GM23338 (cell line): ENCODE results near the gene STRA6. TPM values are rescaled to one million over a fixed set of nuclear protein-coding genes. Genes with fewer than 3 reads are reported as not detected.

Experiments used
- ATAC-seq: fragments of 200-7000 bp; cut with Tn5 transposase; 3 replicates; pipeline ENCODE4 v1.9.1; 2020
- DNase-seq: peaks from one replicate; pipeline ENCODE4 v3.0.0-alpha.2; 2015; ENCODE audit warnings: low spot score
- H2AFZ ChIP-seq: fragments of 200-600 bp; sonication (generic); 2 replicates; pipeline ENCODE4 v1.8.0; 2016; ENCODE audit warnings: antibody characterized with exemption, mild to moderate bottlenecking, moderate library complexity
- H3F3A ChIP-seq: fragments of 200-600 bp; sonication (generic); replicated peaks from 2 replicates; pipeline ENCODE4 v1.8.0; 2017; ENCODE audit warnings: antibody characterized with exemption, mixed run types, low read depth
- H3K27ac ChIP-seq: fragments of 200-600 bp; sonication (generic); 2 replicates; pipeline ENCODE4 v1.6.1; 2016; ENCODE audit warnings: low read depth
- H3K27me3 ChIP-seq: fragments of 200-600 bp; sonication (generic); 2 replicates; pipeline ENCODE4 v1.8.0; 2016; ENCODE audit warnings: mild to moderate bottlenecking, mixed run types, moderate library complexity; ENCODE audit not compliant: insufficient read depth
- H3K36me3 ChIP-seq: fragments of 200-600 bp; sonication (generic); 2 replicates; pipeline ENCODE4 v1.8.0; 2016; ENCODE audit warnings: mild to moderate bottlenecking; ENCODE audit not compliant: insufficient read depth
- H3K4me1 ChIP-seq: fragments of 200-600 bp; sonication (generic); 2 replicates; pipeline ENCODE4 v1.8.0; 2016; ENCODE audit warnings: mild to moderate bottlenecking, moderate library complexity; ENCODE audit not compliant: insufficient read depth
- H3K4me2 ChIP-seq: fragments of 200-600 bp; sonication (generic); 2 replicates; pipeline ENCODE4 v1.7.1; 2017; ENCODE audit warnings: mixed run types
- H3K4me3 ChIP-seq: fragments of 200-600 bp; sonication (generic); 2 replicates; pipeline ENCODE4 v1.6.1; 2016; ENCODE audit warnings: mixed run types
- H3K79me2 ChIP-seq: fragments of 200-600 bp; sonication (generic); replicated peaks from 2 replicates; pipeline ENCODE4 v1.8.0; 2017; ENCODE audit warnings: mild to moderate bottlenecking; ENCODE audit not compliant: insufficient read depth
- H3K9me2 ChIP-seq: fragments of 200-600 bp; sonication (generic); 2 replicates; pipeline ENCODE4 v1.8.0; 2017; ENCODE audit not compliant: insufficient read depth
- H4K20me1 ChIP-seq: fragments of 200-600 bp; sonication (generic); replicated peaks from 2 replicates; pipeline ENCODE4 v1.8.0; 2017; ENCODE audit warnings: mild to moderate bottlenecking; ENCODE audit not compliant: insufficient read depth
- H3K27ac Mint-ChIP-seq: 2 replicates; pipeline ENCODE4 v1.8.0; 2020; ENCODE audit warnings: inconsistent platforms, mild to moderate bottlenecking, moderate library complexity, mixed read lengths
- H3K27me3 Mint-ChIP-seq: 3 replicates; pipeline ENCODE4 v1.8.0; 2022; ENCODE audit warnings: low read depth, mild to moderate bottlenecking, moderate library complexity, mixed read lengths, inconsistent platforms; ENCODE audit not compliant: insufficient read depth, poor library complexity
- H3K36me3 Mint-ChIP-seq: 3 replicates; pipeline ENCODE4 v1.8.0; 2021; ENCODE audit warnings: low read depth, mild to moderate bottlenecking, inconsistent platforms, moderate library complexity, mixed read lengths
- H3K4me1 Mint-ChIP-seq: 3 replicates; pipeline ENCODE4 v1.8.0; 2020; ENCODE audit warnings: mild to moderate bottlenecking, inconsistent platforms, mixed read lengths
- H3K4me3 Mint-ChIP-seq: 3 replicates; pipeline ENCODE4 v1.8.0; 2021; ENCODE audit warnings: moderate library complexity, mild to moderate bottlenecking, inconsistent platforms, mixed read lengths
- H3K9me3 Mint-ChIP-seq: 3 replicates; pipeline ENCODE4 v1.8.0; 2020; ENCODE audit warnings: moderate library complexity, mild to moderate bottlenecking, inconsistent platforms, mixed read lengths
- CTCF ChIP-seq, 2 experiments: fragments of 200-600 bp in 1 of 2; sonication (generic) in 1 of 2; conservative IDR thresholded peaks; 2 replicates each; pipeline versions ENCODE4 v1.5.1 to v1.6.1; 2016 to 2017; ENCODE audit warnings: antibody characterized with exemption in 2 of 2, low read depth in 2 of 2, mild to moderate bottlenecking in 2 of 2, moderate library complexity in 1 of 2
- ETS1 ChIP-seq: IDR thresholded peaks from 2 replicates; pipeline ENCODE4 v1.6.1; 2016; ENCODE audit warnings: antibody characterized with exemption
- EZH2 ChIP-seq: fragments of 200-600 bp; sonication (generic); IDR thresholded peaks from one replicate; pipeline ENCODE4 v1.8.0; 2017; ENCODE audit warnings: antibody characterized with exemption, mild to moderate bottlenecking, low read depth; ENCODE audit not compliant: unreplicated experiment
- JUNB ChIP-seq: IDR thresholded peaks from one replicate; pipeline ENCODE4 v1.6.1; 2016; ENCODE audit warnings: antibody characterized with exemption; ENCODE audit not compliant: unreplicated experiment
- NANOG ChIP-seq: IDR thresholded peaks from 2 replicates; pipeline ENCODE4 v1.6.1; 2016; ENCODE audit warnings: antibody characterized with exemption, borderline replicate concordance
- POLR2AphosphoS5 ChIP-seq: IDR thresholded peaks from 2 replicates; pipeline ENCODE4 v1.6.1; 2016; ENCODE audit warnings: antibody characterized with exemption, low read depth
- REST ChIP-seq: IDR thresholded peaks from one replicate; pipeline ENCODE4 v1.6.1; 2018; ENCODE audit warnings: antibody characterized with exemption; ENCODE audit not compliant: unreplicated experiment
- STAT1 ChIP-seq: IDR thresholded peaks from one replicate; pipeline ENCODE4 v1.6.1; 2016; ENCODE audit warnings: antibody characterized with exemption; ENCODE audit not compliant: unreplicated experiment
- ZNF114 ChIP-seq: fragments of 250-450 bp; sonication (Bioruptor Pico); IDR thresholded peaks from 2 replicates; pipeline ENCODE4 v1.5.0; 2020; ENCODE audit warnings: mild to moderate bottlenecking, moderate library complexity
- polyA plus RNA-seq: library from polyadenylated mRNA; unstranded; fragments of >200 nt; fragmentation: Nextera tagmentation; extraction: Ambion mirVana; gene quantifications from 2 replicates; pipeline ENCODE4 v1.2.1, GENCODE V29; 2016
- total RNA-seq: library from RNA; depleted of rRNA; stranded (reverse); fragments of >200 nt; shearing (Covaris generic); gene quantifications from 2 replicates; pipeline ENCODE4 v1.2.3, GENCODE V29; 2014

The STRA6 gene
- total and polyA plus RNA-seq, 2 experiments from 2014 or later = 8.2 to 9.9 TPM

- TF ChIP-seq CTCF (conservative IDR thresholded peaks at IDR 0.05; ENCODE audit: low read depth in 2 of 2) = no peak
- no peak for TF ChIP-seq REST
- no peak for TF ChIP-seq ETS1
- no peak for TF ChIP-seq POLR2AphosphoS5
- no peak for TF ChIP-seq JUNB
- TF ChIP-seq EZH2 = no peak
- TF ChIP-seq NANOG = no peak
- TF ChIP-seq ZNF114 (CRISPR knock-in tag) = no peak
- TF ChIP-seq STAT1 = no peak
Measured at GRCh38 chr15:74168711-74169126, 33.9 kb downstream of the STRA6 start (continued).

- H3K36me3 Mint-ChIP-seq = no peaks in the 10 kb centered on the region
- no peak for ATAC-seq
- peaks cover 5% of the 10 kb centered on the region; the same call in 2 of the 3 replicates for H3K9me3 Mint-ChIP-seq
- Histone ChIP-seq H3K9me2 (no peaks in the 10 kb centered on the region), H3F3A (no peaks in the 10 kb centered on the region), H3K79me2 (no peaks in the 10 kb centered on the region), H4K20me1 (no peaks in the 10 kb centered on the region), H3K27ac (no peak overlapping the region), H3K4me3 (no peak overlapping the region), H3K4me2 (no peak overlapping the region), H3K4me1 (peaks cover 5% of the 10 kb centered on the region; the same call in 1 of the 2 replicates), H3K36me3 (no peaks in the 10 kb centered on the region), H3K27me3 (no peaks in the 10 kb centered on the region; the same call in 1 of the 2 replicates), H2AFZ (no peak overlapping the region)
- H3K27me3 Mint-ChIP-seq = peaks cover 18% of the 10 kb centered on the region
- H3K4me3 Mint-ChIP-seq = no peak overlapping the region
- peaks cover 22% of the 10 kb centered on the region for H3K4me1 Mint-ChIP-seq
- no peak overlapping the region for H3K27ac Mint-ChIP-seq
- no peak for TF ChIP-seq NANOG
- no peak for TF ChIP-seq ZNF114 (CRISPR knock-in tag)
- DNase-seq = no peak
Measured at GRCh38 chr15:74167891-74168331, 34.7 kb downstream of the STRA6 start.
